ENCODE data around the gene CKAP2.
"Not testable (repeated sequence)": the region's sequence is repeated elsewhere in the genome, so short reads cannot be mapped to it uniquely, and the experiment has no call there.

DNA sequence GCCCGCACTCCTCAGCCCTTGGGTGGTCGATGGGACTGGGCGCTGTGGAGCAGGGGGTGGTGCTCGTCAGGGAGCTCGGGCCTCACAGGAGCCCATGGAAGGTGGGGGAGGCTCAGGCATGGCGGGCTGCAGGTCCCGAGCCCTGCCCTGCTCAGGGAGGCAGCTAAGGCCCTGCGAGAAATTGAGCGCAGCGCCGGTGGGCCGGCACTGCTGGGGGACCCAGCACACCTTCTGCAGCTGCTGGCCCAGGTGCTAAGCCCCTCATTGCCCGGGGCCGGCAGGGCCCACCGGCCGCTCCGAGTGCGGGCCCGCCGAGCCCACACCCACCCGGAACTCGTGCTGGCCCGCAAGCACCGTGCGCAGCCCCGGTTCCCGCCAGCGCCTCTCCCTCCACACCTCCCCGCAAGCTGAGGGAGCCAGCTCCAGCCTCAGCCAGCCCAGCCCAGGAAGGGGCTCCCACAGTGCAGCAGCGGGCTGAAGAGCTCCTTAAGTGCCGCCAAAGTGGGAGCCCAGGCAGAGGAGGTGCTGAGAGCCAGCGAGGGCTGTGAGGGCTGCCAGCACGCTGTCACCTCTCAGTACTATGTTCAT lies 47.1 kb upstream of the CKAP2 start:
- TF ChIP-seq, protein P1, sequence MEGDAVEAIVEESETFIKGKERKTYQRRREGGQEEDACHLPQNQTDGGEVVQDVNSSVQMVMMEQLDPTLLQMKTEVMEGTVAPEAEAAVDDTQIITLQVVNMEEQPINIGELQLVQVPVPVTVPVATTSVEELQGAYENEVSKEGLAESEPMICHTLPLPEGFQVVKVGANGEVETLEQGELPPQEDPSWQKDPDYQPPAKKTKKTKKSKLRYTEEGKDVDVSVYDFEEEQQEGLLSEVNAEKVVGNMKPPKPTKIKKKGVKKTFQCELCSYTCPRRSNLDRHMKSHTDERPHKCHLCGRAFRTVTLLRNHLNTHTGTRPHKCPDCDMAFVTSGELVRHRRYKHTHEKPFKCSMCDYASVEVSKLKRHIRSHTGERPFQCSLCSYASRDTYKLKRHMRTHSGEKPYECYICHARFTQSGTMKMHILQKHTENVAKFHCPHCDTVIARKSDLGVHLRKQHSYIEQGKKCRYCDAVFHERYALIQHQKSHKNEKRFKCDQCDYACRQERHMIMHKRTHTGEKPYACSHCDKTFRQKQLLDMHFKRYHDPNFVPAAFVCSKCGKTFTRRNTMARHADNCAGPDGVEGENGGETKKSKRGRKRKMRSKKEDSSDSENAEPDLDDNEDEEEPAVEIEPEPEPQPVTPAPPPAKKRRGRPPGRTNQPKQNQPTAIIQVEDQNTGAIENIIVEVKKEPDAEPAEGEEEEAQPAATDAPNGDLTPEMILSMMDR (conservative IDR thresholded peaks at IDR 0.05; ENCODE audit: low read length): not testable (repeated sequence)
- TF ChIP-seq EZH2phosphoT487 (IDR thresholded peaks at IDR 0.05; ENCODE audit: borderline replicate concordance, low read depth, low read length): not testable (repeated sequence)

Data from OCI-LY7 (cell line).